ENCODE data around the gene FIP1L1. TPM values are rescaled to one million over a fixed set of nuclear protein-coding genes. Genes with fewer than 3 reads are reported as not detected.
"Not testable (repeated sequence)": the region's sequence is repeated elsewhere in the genome, so short reads cannot be mapped to it uniquely, and the experiment has no call there.

FIP1L1 gene
- total RNA-seq, 1 experiment from 2014 or later, result 68.0 TPM

DNA sequence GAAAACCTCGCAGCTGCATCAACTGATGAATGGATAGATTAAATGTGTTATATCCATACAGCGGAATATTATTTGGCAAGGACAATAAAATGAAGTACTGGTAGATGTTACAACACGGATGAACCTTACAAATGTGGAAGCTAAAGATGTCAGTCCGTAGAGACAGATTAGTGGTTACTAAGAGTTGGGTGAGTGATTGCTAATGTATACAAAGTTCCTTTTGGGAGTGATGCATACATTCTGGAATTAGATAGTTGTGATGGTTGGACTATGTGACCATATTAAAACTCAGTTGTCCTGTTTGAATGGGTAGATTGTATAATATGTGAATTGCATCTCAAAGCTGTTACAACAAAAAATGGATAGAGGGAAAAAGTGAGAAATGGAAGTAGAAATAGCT is 2.8 kb downstream of the FIP1L1 start:
- Histone ChIP-seq H3K27ac (ENCODE audit: insufficient read length, low read depth, low read length) (no peak overlapping the region), H3K4ac (ENCODE audit: low read depth, low read length) (no peak overlapping the region), H3K9ac (ENCODE audit: extremely low read depth, insufficient read length, low read length) (no peak overlapping the region), H2BK5ac (ENCODE audit: insufficient read length, low read length) (no peak overlapping the region), H3K79me2 (ENCODE audit: insufficient read depth, low read length) (peaks cover 23% of the 10 kb centered on the region; the same call in 1 of the 2 replicates), H3K23me2 (ENCODE audit: insufficient read length, low read depth, low read length, poor library complexity, severe bottlenecking) (peaks cover 2% of the 10 kb centered on the region), H2AFZ (ENCODE audit: low read length) (no peak overlapping the region), H3K18ac (ENCODE audit: insufficient read length, low read depth, low read length) (no peak overlapping the region), H3K4me2 (ENCODE audit: insufficient read depth, insufficient read length, low read length) (no peak overlapping the region), H3K9me3 (ENCODE audit: control insufficient read depth, low read depth, low read length) (no peaks in the 10 kb centered on the region), H4K91ac (ENCODE audit: insufficient read length, low read depth, low read length) (no peak overlapping the region), H2AK5ac (ENCODE audit: insufficient read length, low read length) (no peak overlapping the region), H4K8ac (replicated peaks; ENCODE audit: insufficient read length, low read depth, low read length) (no peak overlapping the region), H2BK12ac (ENCODE audit: insufficient read length, low read depth, low read length) (no peak overlapping the region), H2BK15ac (ENCODE audit: low read depth, low read length) (no peak overlapping the region), H3T11ph (ENCODE audit: low read length) (no peak overlapping the region), H4K20me1 (ENCODE audit: control insufficient read depth, insufficient read depth, insufficient read length) (no peaks in the 10 kb centered on the region), H3K27me3 (ENCODE audit: insufficient read depth, low read length) (no peaks in the 10 kb centered on the region), H3K23ac (ENCODE audit: insufficient read length, low read depth, low read length) (no peak overlapping the region), H3K79me1 (ENCODE audit: insufficient read depth, low read depth, low read length, poor library complexity, severe bottlenecking) (peaks cover 2% of the 10 kb centered on the region), H2BK120ac (ENCODE audit: low read depth, low read length, poor library complexity, severe bottlenecking) (no peak overlapping the region), H4K5ac (ENCODE audit: insufficient read length, low read depth, low read length) (no peak overlapping the region), H3K4me1 (ENCODE audit: insufficient read depth, low read length) (no peaks in the 10 kb centered on the region), H3K14ac (ENCODE audit: insufficient read depth, low read length) (no peak overlapping the region), H2BK20ac (ENCODE audit: low read depth, low read length, poor library complexity, severe bottlenecking) (no peak overlapping the region), H3K56ac (ENCODE audit: insufficient read length, low read depth, low read length) (no peak overlapping the region)
- no CpG with 5 or more reads among the region's 4 CpGs for WGBS (ENCODE audit: extremely low coverage, insufficient read length, low lambda C conversion rate)
- Mint-ChIP-seq H3K36me3 (ENCODE audit: insufficient read depth in 1 of 3, low read depth in 3 of 3) (peaks cover 7 to 37% (median 32%) of the 10 kb centered on the region in 3 experiments; a peak in 5 of 7 replicates), H3K4me3 (no peak overlapping the region), H3K9me3 (no peaks in the 10 kb centered on the region), H3K27ac (no peak overlapping the region), H3K27me3 (ENCODE audit: low read depth) (peaks cover 3% of the 10 kb centered on the region; the same call in 1 of the 2 replicates), H3K4me1 (peaks cover 15 to 22% of the 10 kb centered on the region in 2 experiments)
- DNase-seq, result no peak
- TF ChIP-seq, protein P1, sequence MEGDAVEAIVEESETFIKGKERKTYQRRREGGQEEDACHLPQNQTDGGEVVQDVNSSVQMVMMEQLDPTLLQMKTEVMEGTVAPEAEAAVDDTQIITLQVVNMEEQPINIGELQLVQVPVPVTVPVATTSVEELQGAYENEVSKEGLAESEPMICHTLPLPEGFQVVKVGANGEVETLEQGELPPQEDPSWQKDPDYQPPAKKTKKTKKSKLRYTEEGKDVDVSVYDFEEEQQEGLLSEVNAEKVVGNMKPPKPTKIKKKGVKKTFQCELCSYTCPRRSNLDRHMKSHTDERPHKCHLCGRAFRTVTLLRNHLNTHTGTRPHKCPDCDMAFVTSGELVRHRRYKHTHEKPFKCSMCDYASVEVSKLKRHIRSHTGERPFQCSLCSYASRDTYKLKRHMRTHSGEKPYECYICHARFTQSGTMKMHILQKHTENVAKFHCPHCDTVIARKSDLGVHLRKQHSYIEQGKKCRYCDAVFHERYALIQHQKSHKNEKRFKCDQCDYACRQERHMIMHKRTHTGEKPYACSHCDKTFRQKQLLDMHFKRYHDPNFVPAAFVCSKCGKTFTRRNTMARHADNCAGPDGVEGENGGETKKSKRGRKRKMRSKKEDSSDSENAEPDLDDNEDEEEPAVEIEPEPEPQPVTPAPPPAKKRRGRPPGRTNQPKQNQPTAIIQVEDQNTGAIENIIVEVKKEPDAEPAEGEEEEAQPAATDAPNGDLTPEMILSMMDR (conservative IDR thresholded peaks at IDR 0.05), result no peak

- not testable (repeated sequence) for H3K79me2 ChIP-seq (ENCODE audit: insufficient read depth, low read length); H4K91ac ChIP-seq (ENCODE audit: insufficient read length, low read depth, low read length); H3K27me3 ChIP-seq (ENCODE audit: insufficient read depth, low read length); H3K23me2 ChIP-seq (ENCODE audit: insufficient read length, low read depth, low read length, poor library complexity, severe bottlenecking); H2AFZ ChIP-seq (ENCODE audit: low read length); H2BK120ac ChIP-seq (ENCODE audit: low read depth, low read length, poor library complexity, severe bottlenecking); H3K27ac Mint-ChIP-seq; H3K9me3 ChIP-seq (ENCODE audit: control insufficient read depth, low read depth, low read length); DNase-seq; H3K79me1 ChIP-seq (ENCODE audit: insufficient read depth, low read depth, low read length, poor library complexity, severe bottlenecking); H3K56ac ChIP-seq (ENCODE audit: insufficient read length, low read depth, low read length); H3K18ac ChIP-seq (ENCODE audit: insufficient read length, low read depth, low read length); H3K4me1 ChIP-seq (ENCODE audit: insufficient read depth, low read length); H2BK5ac ChIP-seq (ENCODE audit: insufficient read length, low read length); H3K27me3 Mint-ChIP-seq (ENCODE audit: low read depth); H3K27ac ChIP-seq (ENCODE audit: insufficient read length, low read depth, low read length); H3T11ph ChIP-seq (ENCODE audit: low read length); H3K9ac ChIP-seq (ENCODE audit: extremely low read depth, insufficient read length, low read length); H3K23ac ChIP-seq (ENCODE audit: insufficient read length, low read depth, low read length); H3K4me2 ChIP-seq (ENCODE audit: insufficient read depth, insufficient read length, low read length); H3K4ac ChIP-seq (ENCODE audit: low read depth, low read length); H2BK12ac ChIP-seq (ENCODE audit: insufficient read length, low read depth, low read length); H2AK5ac ChIP-seq (ENCODE audit: insufficient read length, low read length); H4K20me1 ChIP-seq (ENCODE audit: control insufficient read depth, insufficient read depth, insufficient read length); H2BK20ac ChIP-seq (ENCODE audit: low read depth, low read length, poor library complexity, severe bottlenecking); H2BK15ac ChIP-seq (ENCODE audit: low read depth, low read length); H4K5ac ChIP-seq (ENCODE audit: insufficient read length, low read depth, low read length); H3K4me3 Mint-ChIP-seq; H4K8ac ChIP-seq (replicated peaks; ENCODE audit: insufficient read length, low read depth, low read length); H3K14ac ChIP-seq (ENCODE audit: insufficient read depth, low read length); H3K4me1 Mint-ChIP-seq
- WGBS (ENCODE audit: extremely low coverage, insufficient read length, low lambda C conversion rate), result no CpG with 5 or more reads among the region's 11 CpGs
- Mint-ChIP-seq H3K36me3 (ENCODE audit: insufficient read depth in 1 of 3, low read depth in 3 of 3) (peaks cover 47 to 50% (median 49%) of the 10 kb centered on the region in 3 experiments), H3K9me3 (peaks cover 40% of the 10 kb centered on the region in 2 experiments)
Observed at GRCh38 chr4:53409479-53409878, 32.0 kb downstream of the FIP1L1 start.

All from H9 (cell line).